HepG2 (cell line): Measurements from ENCODE around the gene COL5A1. TPM values are rescaled to one million over a fixed set of nuclear protein-coding genes. Genes with fewer than 3 reads are reported as not detected.

Experiments used
- ATAC-seq: fragments of 200-7000 bp; cut with Tn5 transposase; 3 replicates; pipeline ENCODE4 v1.9.1; 2020; ENCODE audit warnings: mild to moderate bottlenecking, moderate library complexity
- BruUV-seq: library from RNA; stranded (reverse); fragments of 400-500 nt; replicated peaks from 2 replicates; lab custom pipeline; 2021; lab: Mats Ljungman, UMichigan
- CTCF ChIA-PET: fragments of 300-600 bp; formaldehyde crosslinking; extraction: SDS; loops from one replicate; lab custom pipeline; 2021; ENCODE audit warnings: low total read pairs, inconsistent platforms, low intra/inter-chr PET ratio; lab: Yijun Ruan, JAX
- POLR2A ChIA-PET: fragments of 350-600 bp; sonication (Branson Sonifier 250); formaldehyde crosslinking; loops from one replicate; lab custom pipeline; 2020; ENCODE audit warnings: antibody characterized with exemption, inconsistent platforms; lab: Yijun Ruan, JAX
- DNase-seq: peaks from one replicate; pipeline ENCODE4 v3.0.0-alpha.2; 2015; ENCODE audit warnings: low spot score
- FAIRE-seq: peaks from 3 replicates; lab custom pipeline; 2011; peaks lifted over from hg19 to GRCh38; lab: Jason Lieb, UNC
- H2AFZ ChIP-seq: one replicate; pipeline ENCODE4 v1.6.1; 2011; ENCODE audit warnings: low read length, inconsistent platforms
- H3K27ac ChIP-seq: fragments of 300-600 bp; 3 replicates; pipeline ENCODE4 v1.8.0; 2011; ENCODE audit warnings: mixed run types, mild to moderate bottlenecking, mixed read lengths, low read length, inconsistent platforms; ENCODE audit not compliant: insufficient read depth; ENCODE audit errors: extremely low read length
- H3K27me3 ChIP-seq, 2 experiments: fragments of 200-600 bp in 1 of 2; 2 replicates in 1 of 2; 3 replicates in 1 of 2; pipeline versions ENCODE4 v1.6.0 to v1.8.0; 2011; ENCODE audit warnings: low read length in 2 of 2, mild to moderate bottlenecking in 2 of 2, moderate library complexity in 2 of 2, inconsistent platforms in 1 of 2; ENCODE audit not compliant: insufficient read depth in 2 of 2, control insufficient read depth in 1 of 2
- H3K36me3 ChIP-seq, 2 experiments: fragments of 200-600 bp in 1 of 2; replicated peaks in 1 of 2; 2 replicates in 1 of 2; 3 replicates in 1 of 2; pipeline versions ENCODE4 v1.5.1 to v1.8.0; 2011; ENCODE audit warnings: low read length in 2 of 2, inconsistent platforms in 1 of 2; ENCODE audit not compliant: insufficient read depth in 2 of 2, control insufficient read depth in 1 of 2
- H3K4me1 ChIP-seq: 2 replicates; pipeline ENCODE4 v1.5.1; 2012; ENCODE audit warnings: low read length, inconsistent platforms; ENCODE audit not compliant: insufficient read depth
- H3K4me2 ChIP-seq: 2 replicates; pipeline ENCODE4 v1.6.0; 2011; ENCODE audit warnings: low read depth, low read length, inconsistent platforms
- H3K4me3 ChIP-seq, 3 experiments: fragments of 200-600 bp in 1 of 3; sonication (generic), shearing (Covaris generic) in 1 of 3; replicated peaks in 1 of 3; 2 replicates each; pipeline ENCODE4 v1.5.1; 2011 to 2016; ENCODE audit warnings: low read length in 3 of 3, inconsistent platforms in 2 of 3, low read depth in 2 of 3, mild to moderate bottlenecking in 2 of 3, control low read depth in 1 of 3, mixed read lengths in 1 of 3; ENCODE audit not compliant: insufficient read depth in 1 of 3
- H3K79me2 ChIP-seq: one replicate; pipeline ENCODE4 v1.6.1; 2011; ENCODE audit warnings: low read length, inconsistent platforms; ENCODE audit not compliant: insufficient read depth
- H3K9ac ChIP-seq: 2 replicates; pipeline ENCODE4 v1.6.0; 2011; ENCODE audit warnings: mild to moderate bottlenecking, low read depth, low read length, inconsistent platforms; ENCODE audit not compliant: insufficient read depth
- H3K9me3 ChIP-seq: 2 replicates; pipeline ENCODE4 v1.5.1; 2012; ENCODE audit warnings: mild to moderate bottlenecking, low read length
- H4K20me1 ChIP-seq: 2 replicates; pipeline ENCODE4 v1.6.0; 2011; ENCODE audit warnings: inconsistent platforms, mild to moderate bottlenecking, low read length, moderate library complexity; ENCODE audit not compliant: insufficient read depth
- GMEB2 ChIP-seq: IDR thresholded peaks from 2 replicates; pipeline ENCODE4 v1.6.1; 2016; ENCODE audit warnings: missing biosample characterization, missing genetic modification reagents, low read depth
- HNF4A ChIP-seq: sonication (generic); formaldehyde crosslinking; IDR thresholded peaks from 2 replicates; pipeline ENCODE4 v1.4.0; 2020; ENCODE audit warnings: missing genetic modification reagents
- KAT2B ChIP-seq: fragments of 150-350 bp; IDR thresholded peaks from 2 replicates; pipeline ENCODE4 v1.6.1; 2014; ENCODE audit warnings: low read depth, low read length, borderline replicate concordance
- MAFG ChIP-seq: sonication (generic); formaldehyde crosslinking; IDR thresholded peaks from 2 replicates; pipeline ENCODE4 v1.5.1; 2020; ENCODE audit warnings: mild to moderate bottlenecking, missing genetic modification reagents
- NFE2L1 ChIP-seq: sonication (generic); formaldehyde crosslinking; IDR thresholded peaks from 2 replicates; pipeline ENCODE4 v1.4.0; 2020; ENCODE audit warnings: missing genetic modification reagents, mild to moderate bottlenecking, borderline replicate concordance
- PAWR ChIP-seq: sonication (generic); formaldehyde crosslinking; IDR thresholded peaks from 2 replicates; pipeline ENCODE4 v1.4.0; 2020; ENCODE audit warnings: missing genetic modification reagents, mild to moderate bottlenecking, borderline replicate concordance
- PTBP1 ChIP-seq: fragments of 200-400 bp; formaldehyde crosslinking; IDR thresholded peaks from 2 replicates; pipeline ENCODE4 v1.6.1; 2018; ENCODE audit warnings: low read length, low read depth; ENCODE audit not compliant: poor library complexity, severe bottlenecking
- RERE ChIP-seq: IDR thresholded peaks from 2 replicates; pipeline ENCODE4 v1.6.1; 2016; ENCODE audit warnings: low read depth, missing genetic modification reagents, missing compliant biosample characterization
- RNF219 ChIP-seq: sonication (generic); formaldehyde crosslinking; IDR thresholded peaks from 2 replicates; pipeline ENCODE4 v1.5.0; 2020; ENCODE audit warnings: mild to moderate bottlenecking, missing genetic modification reagents
- RXRB ChIP-seq: IDR thresholded peaks from 2 replicates; pipeline ENCODE4 v1.6.1; 2016; ENCODE audit warnings: borderline replicate concordance, missing genetic modification reagents, missing compliant biosample characterization
- XBP1 ChIP-seq: sonication (generic); formaldehyde crosslinking; IDR thresholded peaks from 2 replicates; pipeline ENCODE4 v1.5.0; 2020; ENCODE audit warnings: missing genetic modification reagents
- ZNF12 ChIP-seq: sonication (generic); formaldehyde crosslinking; IDR thresholded peaks from 2 replicates; pipeline ENCODE4 v1.5.0; 2020; ENCODE audit warnings: missing genetic modification reagents
- ZNF335 ChIP-seq: sonication (generic); formaldehyde crosslinking; IDR thresholded peaks from 2 replicates; pipeline ENCODE4 v1.4.0; 2020; ENCODE audit warnings: missing genetic modification reagents
- ZNF782 ChIP-seq: sonication (generic); formaldehyde crosslinking; IDR thresholded peaks from 2 replicates; pipeline ENCODE4 v1.4.0; 2020; ENCODE audit warnings: missing genetic modification reagents, mild to moderate bottlenecking, borderline replicate concordance
- WGBS: methylation state at CpG from one replicate; pipeline ENCODE4 v1.1.6; 2017; ENCODE audit warnings: low lambda C conversion rate; 5-methylcytosine and 5-hydroxymethylcytosine counted together
- in situ Hi-C: cut with HindIII; loops from 2 replicates; pipeline ENCODE4 v1.10.0; 2017; ENCODE audit warnings: low pct_unique_long_range_greater_than_20kb; ENCODE audit not compliant: extremely low pct_ligation_motif_present
- intact Hi-C: fragments of 100-400 bp; cut with micrococcal nuclease; formaldehyde crosslinking; loops from one replicate; pipeline ENCODE4 v1.10.0; 2022; ENCODE audit not compliant: unreplicated experiment
- polyA plus RNA-seq, 8 experiments: library from polyadenylated mRNA; depleted of rRNA in 3 of 8; stranded (reverse) in 7 of 8; unstranded in 1 of 8; fragments of >200 nt; fragmentation: Illumina TruSeq in 4 of 8; extraction: Trizol in 4 of 8; gene quantifications; 2 replicates each; pipeline versions ENCODE4 v1.2.1 to v1.2.3, GENCODE V29; 2011 to 2016; ENCODE audit warnings: low read depth in 4 of 8, missing spikeins in 1 of 8, mixed read lengths in 1 of 8; ENCODE audit not compliant: insufficient read depth in 1 of 8
- total RNA-seq, 5 experiments: library from RNA; depleted of rRNA; stranded (reverse); fragments of >200 nt; fragmentation: Illumina TruSeq; extraction: Trizol; gene quantifications; 2 replicates each; pipeline ENCODE4 v1.2.3, GENCODE V29; 2016; ENCODE audit warnings: low read depth in 1 of 5
- TF ChIP-seq, protein P1 (sequence below): sonication (generic); formaldehyde crosslinking; IDR thresholded peaks from 2 replicates; pipeline ENCODE4 v1.4.0; 2020; ENCODE audit warnings: mild to moderate bottlenecking, missing genetic modification reagents

The COL5A1 gene
- total and polyA plus RNA-seq, 2 of the 13 experiments (the other 11 are each of a cell fraction or from before 2014, with no cell fraction given): not detected

DNA sequence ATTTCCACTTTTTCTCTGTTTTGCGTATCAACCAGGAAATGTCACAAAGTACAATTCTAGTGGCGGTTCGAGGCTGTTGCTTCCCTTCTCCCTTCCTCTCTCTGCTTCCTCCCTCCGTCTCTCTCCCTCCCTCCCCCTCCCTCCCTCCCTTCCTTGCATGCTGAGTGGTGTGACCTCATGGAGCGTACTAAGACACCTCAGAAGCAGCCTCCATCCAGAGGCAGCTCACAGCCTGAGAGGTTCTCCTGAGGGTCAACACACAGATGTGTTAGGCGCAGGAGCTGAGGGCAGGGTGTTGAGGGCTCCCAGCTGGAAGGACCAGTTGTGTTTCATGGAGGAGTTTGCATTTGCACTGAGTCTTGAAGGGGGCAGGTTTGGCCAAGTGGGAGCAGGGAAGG lies 57.7 kb downstream of the COL5A1 start:
- no peak overlapping the region for H3K9ac ChIP-seq
- no peak overlapping the region for H3K27ac ChIP-seq
- no peaks in the 10 kb centered on the region for H4K20me1 ChIP-seq
- 34% methylated on average over 6 of the region's 6 CpGs for WGBS
- peaks cover 7 to 47% of the 10 kb centered on the region in 2 experiments; a peak in 4 of 5 replicates for H3K27me3 ChIP-seq
- FAIRE-seq: no peak
- BruUV-seq: no TSS peak
- no peak overlapping the region for H2AFZ ChIP-seq
- ChIA-PET CTCF (interaction anchor here (2.4 kb wide), 1 partner anchor 40 kb away, joined by 23 read pairs; no protein-coding TSS in a partner anchor), POLR2A (no interaction called here)
- H3K4me1 ChIP-seq: no peaks in the 10 kb centered on the region
- no peaks in the 10 kb centered on the region for H3K36me3 ChIP-seq
- in situ Hi-C loops: loop anchor here (5.0 kb wide), 1 partner anchor 38 kb away; no protein-coding TSS in a partner anchor
- H3K9me3 ChIP-seq: no peaks in the 10 kb centered on the region
- no peaks in the 10 kb centered on the region for H3K79me2 ChIP-seq
- no peak overlapping the region for H3K4me3 ChIP-seq
- intact Hi-C loops: loop anchor here (2.0 kb wide), 1 partner anchor 39 kb away; no protein-coding TSS in a partner anchor
- H3K4me2 ChIP-seq: no peak overlapping the region
- no peak for DNase-seq
- no peak for ATAC-seq
- no peak for TF ChIP-seq ZNF335 (CRISPR knock-in tag)
- TF ChIP-seq KAT2B: no peak
- TF ChIP-seq RXRB: no peak
- TF ChIP-seq GMEB2: no peak
- TF ChIP-seq MAFG: no peak
- no peak for TF ChIP-seq RERE
- TF ChIP-seq NFE2L1 (CRISPR knock-in tag): no peak
- TF ChIP-seq ZNF782: no peak
- TF ChIP-seq PTBP1: no peak
- TF ChIP-seq, protein P1, sequence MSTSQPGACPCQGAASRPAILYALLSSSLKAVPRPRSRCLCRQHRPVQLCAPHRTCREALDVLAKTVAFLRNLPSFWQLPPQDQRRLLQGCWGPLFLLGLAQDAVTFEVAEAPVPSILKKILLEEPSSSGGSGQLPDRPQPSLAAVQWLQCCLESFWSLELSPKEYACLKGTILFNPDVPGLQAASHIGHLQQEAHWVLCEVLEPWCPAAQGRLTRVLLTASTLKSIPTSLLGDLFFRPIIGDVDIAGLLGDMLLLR: no peak
- no peak for TF ChIP-seq HNF4A (CRISPR knock-in tag)
- no peak for TF ChIP-seq PAWR (CRISPR knock-in tag)
- TF ChIP-seq RNF219 (CRISPR knock-in tag): no peak
- TF ChIP-seq XBP1 (CRISPR knock-in tag): no peak
- no peak for TF ChIP-seq ZNF12 (CRISPR knock-in tag)
